PC-3 (cell line): Measurements from ENCODE around the gene RIOK2. TPM values are rescaled to one million over a fixed set of nuclear protein-coding genes. Genes with fewer than 3 reads are reported as not detected.
"Not testable (repeated sequence)": the region's sequence is repeated elsewhere in the genome, so short reads cannot be mapped to it uniquely, and the experiment has no call there.

Experiments used
- ATAC-seq: fragments of 200-7000 bp; cut with Tn5 transposase; 2 replicates; pipeline ENCODE4 v1.9.1; 2020; ENCODE audit warnings: mild to moderate bottlenecking, moderate library complexity
- BruUV-seq: library from RNA; stranded (reverse); fragments of 400-500 nt; replicated peaks from 2 replicates; lab custom pipeline; 2021; lab: Mats Ljungman, UMichigan
- CTCF ChIA-PET: fragments of 300-600 bp; sonication (Branson Sonifier 250); formaldehyde crosslinking; loops from one replicate; lab custom pipeline; 2022; ENCODE audit warnings: antibody characterized with exemption; lab: Charles Lee
- POLR2A ChIA-PET: fragments of 300-600 bp; sonication (Branson Sonifier 250); formaldehyde crosslinking; loops from one replicate; lab custom pipeline; 2022; ENCODE audit warnings: antibody characterized with exemption; ENCODE audit not compliant: unreplicated experiment; lab: Charles Lee
- DNase-seq: peaks from one replicate; pipeline ENCODE4 v3.0.0-alpha.2; 2015
- H2AFZ ChIP-seq: fragments of 300-600 bp; sonication (generic); 2 replicates; pipeline ENCODE4 v1.6.0; 2016; ENCODE audit warnings: antibody characterized with exemption, low read length
- H3F3A ChIP-seq: fragments of 300-600 bp; sonication (generic); one replicate; pipeline ENCODE4 v1.6.0; 2017; ENCODE audit warnings: antibody characterized with exemption, low read length, control low read depth, mild to moderate bottlenecking; ENCODE audit not compliant: unreplicated experiment
- H3K27ac ChIP-seq: fragments of 300-600 bp; sonication (generic); 2 replicates; pipeline ENCODE4 v1.5.1; 2016; ENCODE audit warnings: mild to moderate bottlenecking, low read length
- H3K27me3 ChIP-seq: fragments of 300-600 bp; sonication (generic); 2 replicates; pipeline ENCODE4 v1.6.1; 2016; ENCODE audit warnings: low read length, mixed read lengths
- H3K36me3 ChIP-seq: fragments of 300-600 bp; sonication (generic); 2 replicates; pipeline ENCODE4 v1.6.1; 2016; ENCODE audit warnings: low read depth, mixed run types, low read length, mixed read lengths
- H3K4me1 ChIP-seq: fragments of 300-600 bp; sonication (generic); 2 replicates; pipeline ENCODE4 v1.5.1; 2016; ENCODE audit warnings: low read length; ENCODE audit not compliant: insufficient read depth
- H3K4me2 ChIP-seq: fragments of 300-600 bp; sonication (generic); 2 replicates; pipeline ENCODE4 v1.6.0; 2016; ENCODE audit warnings: low read length
- H3K4me3 ChIP-seq: fragments of 300-600 bp; sonication (generic); 2 replicates; pipeline ENCODE4 v1.5.1; 2016; ENCODE audit warnings: mild to moderate bottlenecking, low read length, mixed read lengths
- H3K79me2 ChIP-seq: fragments of 300-600 bp; sonication (generic); 2 replicates; pipeline ENCODE4 v1.6.1; 2017; ENCODE audit warnings: low read length, mixed read lengths
- H3K9ac ChIP-seq: fragments of 300-600 bp; sonication (generic); 2 replicates; pipeline ENCODE4 v1.6.0; 2016; ENCODE audit warnings: mild to moderate bottlenecking, low read length
- H3K9me2 ChIP-seq: fragments of 300-600 bp; sonication (generic); replicated peaks from 2 replicates; pipeline ENCODE4 v1.6.1; 2016; ENCODE audit warnings: mixed run types, low read length, mixed read lengths
- H3K9me3 ChIP-seq: fragments of 300-600 bp; sonication (generic); 2 replicates; pipeline ENCODE4 v1.6.1; 2016; ENCODE audit warnings: low read length, mixed read lengths
- H4K20me1 ChIP-seq: fragments of 300-600 bp; sonication (generic); 2 replicates; pipeline ENCODE4 v1.6.1; 2016; ENCODE audit warnings: low read length, mixed read lengths
- CTCF ChIP-seq: fragments of 300-600 bp; sonication (generic); conservative IDR thresholded peaks from 2 replicates; pipeline ENCODE4 v1.5.1; 2017; ENCODE audit warnings: antibody characterized with exemption, low read depth, mild to moderate bottlenecking, low read length
- EZH2 ChIP-seq: fragments of 300-600 bp; sonication (generic); IDR thresholded peaks from one replicate; pipeline ENCODE4 v1.6.1; 2017; ENCODE audit warnings: antibody characterized with exemption, mild to moderate bottlenecking, low read length; ENCODE audit not compliant: unreplicated experiment
- EZH2phosphoT487 ChIP-seq: fragments of 300-600 bp; sonication (generic); IDR thresholded peaks from 2 replicates; pipeline ENCODE4 v1.6.1; 2018; ENCODE audit warnings: mild to moderate bottlenecking, antibody characterized with exemption, low read length, borderline replicate concordance
- intact Hi-C: fragments of 100-400 bp; cut with micrococcal nuclease; formaldehyde crosslinking; loops from 2 replicates; pipeline ENCODE4 v1.9.0; 2023
- total RNA-seq: library from RNA; depleted of rRNA; stranded (reverse); fragments of >200 nt; gene quantifications from 2 replicates; pipeline ENCODE4 v1.2.3, GENCODE V29; 2014

RIOK2 gene
- total RNA-seq, 1 experiment from 2014 or later, result 16.1 TPM

- POLR2A ChIA-PET, result no interaction called here
- H3K4me1 ChIP-seq, result no peaks in the 10 kb centered on the region
- H3K36me3 ChIP-seq, result no peaks in the 10 kb centered on the region
- H3F3A ChIP-seq, result no peaks in the 10 kb centered on the region
- no peaks in the 10 kb centered on the region for H3K27me3 ChIP-seq
- peak overlapping the region; percentile 4; the same call in 1 of the 2 replicates for H2AFZ ChIP-seq
- peak overlapping the region; percentile 17; the same call in 1 of the 2 replicates for H3K4me3 ChIP-seq
- no peak for ATAC-seq
- H3K9me3 ChIP-seq, result no peaks in the 10 kb centered on the region
- H3K79me2 ChIP-seq, result no peaks in the 10 kb centered on the region
- H3K4me2 ChIP-seq, result peak overlapping the region; percentile 66
- no peak overlapping the region for H3K27ac ChIP-seq
- no peaks in the 10 kb centered on the region for H3K9me2 ChIP-seq
- intact Hi-C loops, result loop anchor here (5.0 kb wide), 3 partner anchors 99 to 389 kb away; no protein-coding TSS in a partner anchor
- TF ChIP-seq EZH2, result no peak
- no peak for TF ChIP-seq CTCF
- no peak for TF ChIP-seq EZH2phosphoT487
- CTCF ChIA-PET, result interaction anchor here (0.5 to 1.1 kb wide), 2 partner anchors 274 to 388 kb away, joined by 3 read pairs; no protein-coding TSS in a partner anchor
- H3K9ac ChIP-seq, result no peak overlapping the region
- H4K20me1 ChIP-seq, result no peaks in the 10 kb centered on the region
- no TSS peak for BruUV-seq
- no peak for DNase-seq
Measured at GRCh38 chr5:97141031-97141430, 42.0 kb downstream of the RIOK2 start.

GRCh38 chr5:97140250-97140649 lies 42.8 kb downstream of the RIOK2 start:
- not testable (repeated sequence) for BruUV-seq, H3K4me1 ChIP-seq
- ATAC-seq, result peak; percentile 69

GRCh38 chr5:97136475-97136874 lies 46.6 kb downstream of the RIOK2 start:
- H3F3A ChIP-seq, result no peaks in the 10 kb centered on the region
- H3K36me3 ChIP-seq, result no peaks in the 10 kb centered on the region
- DNase-seq (no peak), ATAC-seq (no peak)
- TF ChIP-seq EZH2 (no peak), EZH2phosphoT487 (no peak), CTCF (no peak)
- H3K4me2 ChIP-seq, result no peak overlapping the region
- ChIA-PET POLR2A (interaction anchor here (0.5 kb wide), 1 partner anchor 239 kb away, joined by 3 read pairs; no protein-coding TSS in a partner anchor), CTCF (no interaction called here)
- no peak overlapping the region for H3K9ac ChIP-seq
- H3K4me1 ChIP-seq, result no peaks in the 10 kb centered on the region
- H3K9me3 ChIP-seq, result no peaks in the 10 kb centered on the region
- H3K9me2 ChIP-seq, result no peaks in the 10 kb centered on the region
- no TSS peak for BruUV-seq
- no peaks in the 10 kb centered on the region for H3K27me3 ChIP-seq
- H3K4me3 ChIP-seq, result no peak overlapping the region
- H3K79me2 ChIP-seq, result no peaks in the 10 kb centered on the region
- H4K20me1 ChIP-seq, result no peaks in the 10 kb centered on the region
- intact Hi-C loops, result no loop called here
- H2AFZ ChIP-seq, result no peak overlapping the region
- H3K27ac ChIP-seq, result no peak overlapping the region

More at GRCh38 chr5:97140250-97140649, 42.8 kb downstream of the RIOK2 start:
- H4K20me1 ChIP-seq, H3K9me2 ChIP-seq, H3K27me3 ChIP-seq, POLR2A ChIA-PET, H3K27ac ChIP-seq, H3K9ac ChIP-seq, H3K36me3 ChIP-seq, H3K79me2 ChIP-seq, H3K9me3 ChIP-seq, H3F3A ChIP-seq: not testable (repeated sequence)
- CTCF ChIA-PET, result interaction anchor here (1.2 kb wide), 1 partner anchor 143 kb away, joined by 8 read pairs; no protein-coding TSS in a partner anchor
- intact Hi-C loops, result loop anchor here (5.0 kb wide), 3 partner anchors 98 to 388 kb away; no protein-coding TSS in a partner anchor
- Histone ChIP-seq H2AFZ (peak overlapping the region; percentile 4; the same call in 1 of the 2 replicates), H3K4me2 (peak overlapping the region; percentile 66), H3K4me3 (peak overlapping the region; percentile 17; the same call in 1 of the 2 replicates)
- DNase-seq, result peak; percentile 34
